GM19438 (cell line): ENCODE results near the gene ADCY3.
"Not testable (repeated sequence)": the region's sequence is repeated elsewhere in the genome, so short reads cannot be mapped to it uniquely, and the experiment has no call there.

Experiments used
- ATAC-seq: cut with Tn5 transposase; IDR thresholded peaks from one replicate; pipeline ENCODE4 v1.9.1; 2021; ENCODE audit warnings: low read depth; ENCODE audit not compliant: unreplicated experiment

Gene ADCY3

GRCh38 chr2:24853996-24854395 lies 66.0 kb downstream of the ADCY3 start:
- ATAC-seq: no peak

GRCh38 chr2:24853046-24853445 lies 67.0 kb downstream of the ADCY3 start:
- ATAC-seq: no peak

- no peak for ATAC-seq
These were observed 67.5 kb downstream of the ADCY3 start for GRCh38 chr2:24852431-24853020.

GRCh38 chr2:24852026-24852425 lies 68.0 kb downstream of the ADCY3 start:
- ATAC-seq: no peak

GRCh38 chr2:24850944-24851343 lies 69.1 kb downstream of the ADCY3 start:
- no peak for ATAC-seq

GRCh38 chr2:24845691-24846090 lies 74.3 kb downstream of the ADCY3 start:
- ATAC-seq: no peak

- no peak for ATAC-seq
These were observed 75.9 kb downstream of the ADCY3 start for GRCh38 chr2:24844023-24844685.

GRCh38 chr2:24843330-24843860 lies 76.6 kb downstream of the ADCY3 start:
- no peak for ATAC-seq

GRCh38 chr2:24842081-24843050 lies 77.7 kb downstream of the ADCY3 start:
- ATAC-seq: no peak

GRCh38 chr2:24840962-24841945 lies 78.8 kb downstream of the ADCY3 start:
- ATAC-seq: no peak

- no peak for ATAC-seq
These were observed 79.7 kb downstream of the ADCY3 start for GRCh38 chr2:24840164-24840869.

- no peak for ATAC-seq
These were observed 80.3 kb downstream of the ADCY3 start for GRCh38 chr2:24839729-24840128.

- no peak for ATAC-seq
These were observed 81.5 kb downstream of the ADCY3 start for GRCh38 chr2:24838541-24838940.

- ATAC-seq: no peak
These were observed 82.0 kb downstream of the ADCY3 start for GRCh38 chr2:24837996-24838513.

GRCh38 chr2:24836706-24837105 lies 83.3 kb downstream of the ADCY3 start:
- no peak for ATAC-seq

GRCh38 chr2:24836206-24836605 lies 83.8 kb downstream of the ADCY3 start:
- no peak for ATAC-seq

- not testable (repeated sequence) for ATAC-seq
These were observed 84.6 kb downstream of the ADCY3 start for GRCh38 chr2:24835411-24835810.

GRCh38 chr2:24834733-24835395 lies 85.2 kb downstream of the ADCY3 start:
- no peak for ATAC-seq
